Tibial nerve (tissue), 4 donors: ENCODE data around the gene KAZN. TPM values are rescaled to one million over a fixed set of nuclear protein-coding genes. Genes with fewer than 3 reads are reported as not detected.

Experiments
- DNase-seq, 2 donors: peaks; one replicate each; pipeline ENCODE4 v3.0.0-alpha.2; 2019; ENCODE audit warnings: low spot score in 2 of 2
- H3K27ac ChIP-seq, 4 donors: fragments of 200-600 bp; sonication (generic) in 3 of 4; one replicate each; pipeline ENCODE4 v1.5.1; 2017 to 2019; ENCODE audit warnings: mild to moderate bottlenecking in 1 of 4
- H3K27me3 ChIP-seq, 2 donors: fragments of 200-600 bp; sonication (generic) in 1 of 2; one replicate each; pipeline versions ENCODE4 v1.5.1 to v1.6.0; 2017 to 2019
- H3K36me3 ChIP-seq, 3 donors: fragments of 200-600 bp; sonication (generic); one replicate each; pipeline ENCODE4 v1.5.1; 2018 to 2019
- H3K4me1 ChIP-seq, 4 donors: fragments of 200-600 bp; sonication (generic) in 3 of 4; one replicate each; pipeline ENCODE4 v1.5.1; 2017 to 2019
- H3K4me3 ChIP-seq, 4 donors: fragments of 200-600 bp; sonication (generic) in 3 of 4; one replicate each; pipeline ENCODE4 v1.5.1; 2017 to 2019; ENCODE audit warnings: mild to moderate bottlenecking in 1 of 4, moderate library complexity in 1 of 4
- H3K9me3 ChIP-seq, 4 donors: fragments of 200-600 bp; sonication (generic) in 3 of 4; one replicate each; pipeline ENCODE4 v1.5.1; 2017 to 2019
- CTCF ChIP-seq, 5 experiments: fragments of 200-600 bp in 3 of 5; fragments of 450-650 bp in 2 of 5; sonication (generic) in 3 of 5; IDR thresholded peaks; one replicate each; pipeline ENCODE4 v1.5.1; 2016 to 2019; ENCODE audit warnings: antibody characterized with exemption in 5 of 5, mild to moderate bottlenecking in 3 of 5, moderate library complexity in 2 of 5
- EP300 ChIP-seq, 2 donors: sonication (generic); formaldehyde crosslinking; IDR thresholded peaks; one replicate each; pipeline ENCODE4 v1.6.1; 2017; ENCODE audit warnings: antibody characterized with exemption in 2 of 2, mild to moderate bottlenecking in 1 of 2
- POLR2A ChIP-seq, 2 donors: fragments of 450-650 bp; IDR thresholded peaks; one replicate each; pipeline ENCODE4 v1.6.1; 2017; ENCODE audit warnings: antibody characterized with exemption in 2 of 2, mild to moderate bottlenecking in 2 of 2, moderate library complexity in 2 of 2
- WGBS, 2 donors: methylation state at CpG; one replicate each; pipeline ENCODE4 v1.1.5; 2018; 5-methylcytosine and 5-hydroxymethylcytosine counted together
- total RNA-seq, 4 donors: library from RNA; depleted of rRNA; stranded (reverse); fragments of >200 nt; gene quantifications; one replicate each; pipeline ENCODE4 v1.1.0, GENCODE V29; 2016

Gene KAZN
- total RNA-seq, 4 donors from 2014 or later, result 16.0 to 29.2 (median 22.2) TPM

DNA sequence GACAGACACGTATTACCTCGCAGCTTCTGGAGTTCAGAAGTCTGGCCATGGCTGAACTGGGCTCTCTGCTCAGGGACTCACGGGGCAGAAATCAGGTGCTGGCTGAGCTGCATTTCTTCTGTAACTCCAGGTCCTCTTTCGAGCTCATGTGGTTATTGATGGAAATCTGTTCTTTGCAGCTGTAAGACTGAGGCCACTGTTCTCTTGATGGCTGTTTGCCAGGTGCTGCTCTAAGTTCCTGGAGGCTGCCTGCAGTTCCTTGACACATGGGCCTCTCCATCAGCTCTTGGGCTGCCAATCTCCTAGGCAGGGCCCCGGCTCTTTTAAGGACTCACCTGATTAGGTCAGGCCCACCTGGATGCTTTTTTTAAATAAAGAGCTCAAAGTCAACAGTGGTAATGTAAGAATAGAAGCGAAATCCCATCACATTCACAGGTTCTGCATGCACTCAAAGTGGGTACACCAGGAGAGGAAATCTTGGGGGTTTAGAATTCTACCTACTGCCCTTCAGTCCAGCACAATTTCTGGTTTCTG, 139.1 kb downstream of the KAZN start:
- no peaks in the 10 kb centered on the region for H3K36me3 ChIP-seq
- TF ChIP-seq EP300 (IDR thresholded peaks at IDR 0.05), result no peak
- TF ChIP-seq CTCF (IDR thresholded peaks at IDR 0.05), result no peak
- no peak for TF ChIP-seq POLR2A (IDR thresholded peaks at IDR 0.05)
- H3K4me1 ChIP-seq, result peaks cover 0 to 12% (median 9%) of the 10 kb centered on the region in 4 donors
- peaks cover 0 to 30% of the 10 kb centered on the region in 2 donors for H3K27me3 ChIP-seq
- DNase-seq, result no peak
- WGBS, 2 donors, result 50 to 65% methylated on average over 6 of the region's 6 CpGs
- no peak overlapping the region for H3K4me3 ChIP-seq
- H3K27ac ChIP-seq, result no peak overlapping the region
- H3K9me3 ChIP-seq, result no peaks in the 10 kb centered on the region

DNA sequence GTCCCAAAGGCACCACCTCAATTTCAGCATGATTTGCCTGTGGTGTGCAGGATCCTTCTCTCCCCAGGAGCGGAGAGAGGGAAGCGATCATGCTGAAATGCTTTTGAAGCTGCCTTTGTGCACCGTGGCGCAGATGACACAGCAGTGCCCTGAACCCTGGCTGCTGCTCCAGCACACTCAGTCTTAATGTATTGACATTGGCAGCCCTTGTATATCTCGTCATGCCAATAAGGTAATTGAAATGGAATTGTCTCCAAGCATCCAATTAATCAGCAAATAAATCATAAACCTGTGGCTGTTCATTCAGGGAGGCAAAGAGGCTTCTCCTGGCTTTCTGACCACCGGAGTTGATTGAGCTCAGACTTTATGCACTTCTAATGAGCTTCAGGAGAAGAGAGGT, 139.8 kb downstream of the KAZN start:
- Histone ChIP-seq H3K27me3 (peaks cover 0 to 30% of the 10 kb centered on the region in 2 donors), H3K4me1 (peaks cover 0 to 6% (median 5%) of the 10 kb centered on the region in 4 donors), H3K27ac (no peak overlapping the region), H3K9me3 (no peaks in the 10 kb centered on the region), H3K36me3 (no peaks in the 10 kb centered on the region), H3K4me3 (no peak overlapping the region)
- no peak for DNase-seq
- 60 to 66% methylated on average over 6 of the region's 6 CpGs for WGBS, 2 donors
- TF ChIP-seq EP300 (IDR thresholded peaks at IDR 0.05) (no peak), POLR2A (IDR thresholded peaks at IDR 0.05) (no peak), CTCF (IDR thresholded peaks at IDR 0.05) (no peak)

GRCh38 chr1:14738647-14739046, 140.2 kb downstream of the KAZN start:
- no peak for TF ChIP-seq CTCF (IDR thresholded peaks at IDR 0.05)
- Histone ChIP-seq H3K36me3 (no peaks in the 10 kb centered on the region), H3K4me3 (no peak overlapping the region), H3K4me1 (peaks cover 0 to 2% (median under 1%) of the 10 kb centered on the region in 4 donors), H3K9me3 (no peaks in the 10 kb centered on the region), H3K27me3 (peaks cover 0 to 30% of the 10 kb centered on the region in 2 donors), H3K27ac (no peak overlapping the region)
- no peak for DNase-seq
- WGBS, 2 donors, result 75 to 78% methylated on average over 8 of the region's 8 CpGs

DNA sequence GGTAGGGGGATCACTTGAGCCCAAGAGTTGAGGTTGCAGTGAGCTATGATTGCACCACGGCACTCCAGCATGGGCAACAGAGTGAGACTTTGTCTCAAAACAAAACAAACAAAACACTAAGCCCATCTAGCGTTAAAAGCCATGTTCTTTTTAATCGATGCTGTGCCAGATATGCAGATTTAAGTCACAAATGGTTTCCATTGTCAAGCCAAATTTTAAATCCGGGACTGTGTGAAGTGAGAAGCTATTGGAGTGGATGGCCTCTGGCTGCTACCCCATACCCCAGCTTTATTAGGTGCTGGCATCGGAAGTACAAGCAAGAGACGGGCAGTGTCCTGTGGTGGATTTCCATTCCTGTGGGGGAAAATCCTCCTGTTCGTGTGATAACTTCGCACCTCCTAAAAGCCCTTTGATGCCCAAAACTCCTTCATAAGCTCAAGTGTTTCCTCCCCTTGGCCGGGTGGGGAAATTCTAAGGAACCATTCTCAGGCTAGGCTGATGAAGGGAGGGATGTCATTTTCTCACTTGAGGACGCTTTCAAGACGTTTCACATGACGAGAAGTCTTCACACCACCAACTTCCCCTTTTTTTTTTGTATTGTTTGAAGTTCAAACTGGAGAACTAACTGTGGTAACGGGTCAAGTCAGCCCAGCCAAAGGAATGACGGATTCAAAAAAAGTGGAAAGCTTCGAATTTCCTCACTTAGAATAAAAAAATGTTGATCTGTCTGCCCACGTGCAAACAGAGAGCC, 140.8 kb downstream of the KAZN start:
- H3K4me1 ChIP-seq, result no peaks in the 10 kb centered on the region
- no peak for DNase-seq
- H3K36me3 ChIP-seq, result no peaks in the 10 kb centered on the region
- no peaks in the 10 kb centered on the region for H3K9me3 ChIP-seq
- no peak overlapping the region for H3K4me3 ChIP-seq
- H3K27me3 ChIP-seq, result peaks cover 0 to 26% of the 10 kb centered on the region in 2 donors
- no peak for TF ChIP-seq POLR2A (IDR thresholded peaks at IDR 0.05)
- TF ChIP-seq CTCF (IDR thresholded peaks at IDR 0.05), result no peak
- no peak for TF ChIP-seq EP300 (IDR thresholded peaks at IDR 0.05)
- 51 to 53% methylated on average over 16 of the region's 16 CpGs for WGBS, 2 donors
- no peak overlapping the region for H3K27ac ChIP-seq

DNA sequence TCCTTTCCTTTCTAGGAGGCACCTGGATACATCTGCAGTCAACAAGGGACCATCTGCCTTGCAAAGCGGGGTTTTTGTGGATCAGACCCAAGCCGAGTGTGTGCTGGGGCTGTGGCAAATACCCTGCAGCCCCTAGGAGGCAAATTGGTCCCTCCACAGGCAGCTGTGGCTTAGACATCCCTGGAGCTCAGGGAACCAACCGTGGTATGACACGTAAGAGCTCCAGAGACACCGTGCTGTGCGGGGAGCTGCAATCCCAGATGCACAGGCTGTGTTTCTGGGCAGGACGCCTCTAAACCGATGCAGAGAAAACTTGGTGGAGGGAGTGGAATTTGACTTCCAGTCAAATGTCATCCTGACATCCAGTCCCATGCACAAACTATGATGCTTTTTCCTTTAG, 141.5 kb downstream of the KAZN start:
- Histone ChIP-seq H3K27me3 (peaks cover 0 to 26% of the 10 kb centered on the region in 2 donors), H3K27ac (no peak overlapping the region), H3K4me1 (no peaks in the 10 kb centered on the region), H3K9me3 (no peaks in the 10 kb centered on the region), H3K36me3 (no peaks in the 10 kb centered on the region), H3K4me3 (no peak overlapping the region)
- WGBS, 2 donors, result 22 to 51% methylated on average over 8 of the region's 8 CpGs
- no peak for DNase-seq
- no peak for TF ChIP-seq EP300 (IDR thresholded peaks at IDR 0.05)
- no peak for TF ChIP-seq CTCF (IDR thresholded peaks at IDR 0.05)
- TF ChIP-seq POLR2A (IDR thresholded peaks at IDR 0.05), result no peak
